Liver (tissue), 9 donors: Measurements from ENCODE around the gene RASAL2. TPM values are rescaled to one million over a fixed set of nuclear protein-coding genes. Genes with fewer than 3 reads are reported as not detected.

ENCODE experiments used
- DNase-seq: peaks from one replicate; pipeline ENCODE4 v3.0.0-alpha.2; 2017; ENCODE audit warnings: low spot score
- H3K27ac ChIP-seq, 2 donors: one replicate each; pipeline ENCODE4 v1.7.0; 2013; ENCODE audit warnings: inconsistent platforms in 2 of 2, low read length in 2 of 2, control low read depth in 1 of 2, low read depth in 1 of 2, mild to moderate bottlenecking in 1 of 2
- H3K27me3 ChIP-seq, 4 donors: one replicate each; pipeline versions ENCODE4 v1.6.1 to v1.7.0; 2013; ENCODE audit warnings: low read length in 3 of 4, inconsistent platforms in 1 of 4, mild to moderate bottlenecking in 1 of 4, moderate library complexity in 1 of 4; ENCODE audit not compliant: control insufficient read depth in 4 of 4, insufficient read depth in 4 of 4
- H3K36me3 ChIP-seq, 4 donors: one replicate each; pipeline versions ENCODE4 v1.6.1 to v1.7.0; 2013; ENCODE audit warnings: low read length in 3 of 4, mild to moderate bottlenecking in 3 of 4, low read depth in 1 of 4, moderate library complexity in 1 of 4; ENCODE audit not compliant: control insufficient read depth in 4 of 4, insufficient read depth in 3 of 4
- H3K4me1 ChIP-seq, 4 donors: one replicate each; pipeline versions ENCODE4 v1.6.1 to v1.7.0; 2013; ENCODE audit warnings: low read length in 3 of 4, mild to moderate bottlenecking in 3 of 4, moderate library complexity in 1 of 4; ENCODE audit not compliant: control insufficient read depth in 4 of 4, insufficient read depth in 4 of 4
- H3K4me3 ChIP-seq, 3 donors: one replicate each; pipeline versions ENCODE4 v1.6.1 to v1.7.0; 2013; ENCODE audit warnings: low read length in 3 of 3, control low read depth in 1 of 3, low read depth in 1 of 3, mild to moderate bottlenecking in 1 of 3
- H3K9ac ChIP-seq, 2 donors: one replicate each; pipeline ENCODE4 v1.7.0; 2013; ENCODE audit warnings: low read length in 2 of 2, mild to moderate bottlenecking in 2 of 2, moderate library complexity in 2 of 2, control low read depth in 1 of 2, low read depth in 1 of 2
- H3K9me3 ChIP-seq, 4 donors: one replicate each; pipeline versions ENCODE4 v1.6.1 to v1.7.0; 2013; ENCODE audit warnings: low read length in 3 of 4; ENCODE audit not compliant: control insufficient read depth in 4 of 4
- ATF3 ChIP-seq: IDR thresholded peaks from 2 replicates; pipeline ENCODE4 v1.6.1; 2016; ENCODE audit warnings: antibody characterized with exemption
- CTCF ChIP-seq: fragments of 150-350 bp; IDR thresholded peaks from 2 replicates; pipeline ENCODE4 v1.5.1; 2017; ENCODE audit warnings: improper control_type of control experiment, low read depth, low read length; ENCODE audit not compliant: missing input control
- EGR1 ChIP-seq, 2 donors: IDR thresholded peaks; 2 replicates each; pipeline ENCODE4 v1.6.1; 2016 to 2018; ENCODE audit warnings: antibody characterized with exemption in 2 of 2, low read depth in 2 of 2
- FOXA1 ChIP-seq: IDR thresholded peaks from 2 replicates; pipeline ENCODE4 v1.6.1; 2016; ENCODE audit warnings: antibody characterized with exemption
- FOXA2 ChIP-seq: IDR thresholded peaks from 2 replicates; pipeline ENCODE4 v1.6.1; 2016; ENCODE audit warnings: antibody characterized with exemption
- GABPA ChIP-seq, 2 donors: IDR thresholded peaks in 1 of 2; conservative IDR thresholded peaks in 1 of 2; 2 replicates each; pipeline ENCODE4 v1.6.1; 2016; ENCODE audit warnings: antibody characterized with exemption in 2 of 2, mild to moderate bottlenecking in 1 of 2, moderate library complexity in 1 of 2
- HNF4A ChIP-seq, 2 donors: conservative IDR thresholded peaks; 2 replicates each; pipeline ENCODE4 v1.6.1; 2016; ENCODE audit warnings: antibody characterized with exemption in 2 of 2, mild to moderate bottlenecking in 2 of 2
- HNF4G ChIP-seq: IDR thresholded peaks from 2 replicates; pipeline ENCODE4 v1.6.1; 2016; ENCODE audit warnings: antibody characterized with exemption
- JUND ChIP-seq, 2 donors: IDR thresholded peaks; 2 replicates each; pipeline ENCODE4 v1.6.1; 2016; ENCODE audit warnings: antibody characterized with exemption in 2 of 2
- MAX ChIP-seq: IDR thresholded peaks from 2 replicates; pipeline ENCODE4 v1.6.1; 2016; ENCODE audit warnings: antibody characterized with exemption
- RAD21 ChIP-seq, 2 donors: IDR thresholded peaks; 2 replicates each; pipeline ENCODE4 v1.6.1; 2016; ENCODE audit warnings: antibody characterized with exemption in 2 of 2, mild to moderate bottlenecking in 2 of 2
- REST ChIP-seq: IDR thresholded peaks from 2 replicates; pipeline ENCODE4 v1.6.1; 2016; ENCODE audit warnings: antibody characterized with exemption, mild to moderate bottlenecking
- RXRA ChIP-seq, 2 donors: IDR thresholded peaks; 2 replicates each; pipeline ENCODE4 v1.6.1; 2017 to 2018; ENCODE audit warnings: antibody characterized with exemption in 2 of 2, mild to moderate bottlenecking in 1 of 2
- SP1 ChIP-seq: IDR thresholded peaks from 2 replicates; pipeline ENCODE4 v1.6.1; 2018; ENCODE audit warnings: antibody characterized with exemption, mild to moderate bottlenecking
- TAF1 ChIP-seq: conservative IDR thresholded peaks from 2 replicates; pipeline ENCODE4 v1.6.1; 2016; ENCODE audit warnings: antibody characterized with exemption, mild to moderate bottlenecking
- YY1 ChIP-seq: IDR thresholded peaks from 2 replicates; pipeline ENCODE4 v1.6.1; 2016; ENCODE audit warnings: antibody characterized with exemption, mild to moderate bottlenecking
- ZBTB33 ChIP-seq: IDR thresholded peaks from 2 replicates; pipeline ENCODE4 v1.6.1; 2016; ENCODE audit warnings: antibody characterized with exemption
- polyA plus RNA-seq, 2 donors: library from polyadenylated mRNA; stranded (reverse) in 1 of 2; unstranded in 1 of 2; fragments of 200-250 nt in 1 of 2; fragments of >200 nt in 1 of 2; fragmentation: Nextera tagmentation in 1 of 2; extraction: Ambion mirVana in 1 of 2; gene quantifications; one replicate each; pipeline versions ENCODE4 v1.2.1 to v1.2.3, GENCODE V29; 2013 to 2015
- total RNA-seq, 2 donors: library from RNA; depleted of rRNA; stranded (reverse); fragments of >200 nt; gene quantifications; one replicate each; pipeline ENCODE4 v1.2.3, GENCODE V29; 2014
- donor health status: healthy.
- donor health status: healthy.
- donor health status: healthy.
- donor health status: healthy.
- donor health status: healthy.

Gene RASAL2
- total and polyA plus RNA-seq, 4 donors, result 1.8 to 8.1 (median 4.1) TPM

GRCh38 chr1:178467837-178468236 is 373.9 kb downstream of the RASAL2 start:
- no peak overlapping the region for H3K9ac ChIP-seq
- TF ChIP-seq RXRA (IDR thresholded peaks at IDR 0.05), result no peak
- TF ChIP-seq RAD21 (IDR thresholded peaks at IDR 0.05), result no peak
- no peak for TF ChIP-seq EGR1 (IDR thresholded peaks at IDR 0.05; ENCODE audit: low read depth in 2 of 2)
- no peak for TF ChIP-seq CTCF
- TF ChIP-seq JUND (IDR thresholded peaks at IDR 0.05), result no peak
- TF ChIP-seq MAX, result no peak
- TF ChIP-seq GABPA (IDR thresholded peaks at IDR 0.05 in 1 of 2, conservative IDR thresholded peaks at IDR 0.05 in 1 of 2), result no peak
- no peak for TF ChIP-seq ATF3
- TF ChIP-seq FOXA2, result no peak
- no peak for TF ChIP-seq YY1
- TF ChIP-seq TAF1, result no peak
- TF ChIP-seq ZBTB33, result no peak
- no peak for TF ChIP-seq FOXA1
- no peak for TF ChIP-seq HNF4A (conservative IDR thresholded peaks at IDR 0.05)
- no peak for TF ChIP-seq HNF4G
- no peak for TF ChIP-seq SP1
- TF ChIP-seq REST, result no peak
- no peaks in the 10 kb centered on the region for H3K9me3 ChIP-seq
- H3K4me1 ChIP-seq, result no peaks in the 10 kb centered on the region
- DNase-seq, result no peak
- no peak overlapping the region for H3K27ac ChIP-seq
- no peak overlapping the region for H3K4me3 ChIP-seq
- H3K36me3 ChIP-seq, result peaks cover 0 to 13% (median 9%) of the 10 kb centered on the region in 4 donors
- H3K27me3 ChIP-seq, result no peaks in the 10 kb centered on the region
